WTC11 (cell line): ENCODE measurements around the gene MN1.

Source experiments
- ATF2 ChIP-seq: sonication (generic); formaldehyde crosslinking; IDR thresholded peaks from 2 replicates; pipeline ENCODE4 v1.8.1; 2022; ENCODE audit warnings: low read depth, missing genetic modification reagents, borderline replicate concordance
- ATF6 ChIP-seq: sonication (generic); formaldehyde crosslinking; IDR thresholded peaks from 2 replicates; pipeline ENCODE4 v1.8.1; 2023; ENCODE audit warnings: mild to moderate bottlenecking, missing genetic modification reagents
- CREM ChIP-seq: sonication (generic); formaldehyde crosslinking; IDR thresholded peaks from 2 replicates; pipeline ENCODE4 v1.8.1; 2022; ENCODE audit warnings: mild to moderate bottlenecking, missing genetic modification reagents, moderate library complexity
- CTCF ChIP-seq: fragments of 200-600 bp; IDR thresholded peaks from 2 replicates; pipeline ENCODE4 v1.8.0; 2022; ENCODE audit warnings: antibody characterized with exemption
- ELF4 ChIP-seq: sonication (generic); formaldehyde crosslinking; IDR thresholded peaks from 2 replicates; pipeline ENCODE4 v1.8.1; 2022; ENCODE audit warnings: low read depth, mild to moderate bottlenecking, moderate library complexity, missing genetic modification reagents
- JUN ChIP-seq: sonication (generic); formaldehyde crosslinking; IDR thresholded peaks from 2 replicates; pipeline ENCODE4 v1.8.0; 2023; ENCODE audit warnings: mild to moderate bottlenecking, missing genetic modification reagents
- NFYB ChIP-seq: sonication (generic); formaldehyde crosslinking; conservative IDR thresholded peaks from 2 replicates; pipeline ENCODE4 v1.8.0; 2022; ENCODE audit warnings: low read depth, missing genetic modification reagents
- NR1H2 ChIP-seq: sonication (generic); formaldehyde crosslinking; IDR thresholded peaks from 2 replicates; pipeline ENCODE4 v1.9.0; 2021; ENCODE audit warnings: mild to moderate bottlenecking, moderate library complexity, missing genetic modification reagents
- PRDM15 ChIP-seq: sonication (generic); formaldehyde crosslinking; IDR thresholded peaks from 2 replicates; pipeline ENCODE4 v1.8.0; 2022; ENCODE audit warnings: missing genetic modification reagents
- SP1 ChIP-seq: sonication (generic); formaldehyde crosslinking; conservative IDR thresholded peaks from 2 replicates; pipeline ENCODE4 v1.8.1; 2022; ENCODE audit warnings: missing genetic modification reagents
- TEAD1 ChIP-seq: sonication (generic); formaldehyde crosslinking; IDR thresholded peaks from 2 replicates; pipeline ENCODE4 v1.8.0; 2022; ENCODE audit warnings: mild to moderate bottlenecking, missing genetic modification reagents

GRCh38 chr22:27724157-27724556, 77.4 kb downstream of the MN1 start:
- TF ChIP-seq CTCF (no peak), JUN (no peak), CREM (CRISPR knock-in tag) (no peak), ATF6 (CRISPR knock-in tag) (no peak), NFYB (CRISPR knock-in tag) (no peak), SP1 (CRISPR knock-in tag) (no peak), NR1H2 (CRISPR knock-in tag) (no peak), TEAD1 (CRISPR knock-in tag) (no peak), ELF4 (CRISPR knock-in tag) (no peak), ATF2 (no peak), PRDM15 (CRISPR knock-in tag) (no peak)
